Trophoblast cell (in vitro differentiated cells and primary cell): ENCODE data around the gene CTTN.

Source experiments
- DNase-seq, 2 donors: peaks; one replicate each; pipeline ENCODE4 v3.0.0-alpha.2; 2016
- H2AFZ ChIP-seq: 2 replicates; pipeline ENCODE4 v1.6.1; 2013; ENCODE audit warnings: low read length, moderate library complexity, mild to moderate bottlenecking; ENCODE audit not compliant: insufficient read depth, poor library complexity
- H2AK5ac ChIP-seq: 2 replicates; pipeline ENCODE4 v1.6.1; 2013; ENCODE audit warnings: mild to moderate bottlenecking, low read length
- H2BK120ac ChIP-seq: 2 replicates; pipeline ENCODE4 v1.6.1; 2013; ENCODE audit warnings: low read length, mild to moderate bottlenecking, moderate library complexity; ENCODE audit not compliant: insufficient read depth, poor library complexity
- H2BK12ac ChIP-seq: 2 replicates; pipeline ENCODE4 v1.6.1; 2013; ENCODE audit warnings: mild to moderate bottlenecking, low read length, moderate library complexity
- H2BK5ac ChIP-seq: 2 replicates; pipeline ENCODE4 v1.6.1; 2013; ENCODE audit warnings: low read length, low read depth, moderate library complexity, mild to moderate bottlenecking; ENCODE audit not compliant: poor library complexity
- H3K14ac ChIP-seq: 2 replicates; pipeline ENCODE4 v1.6.1; 2013; ENCODE audit warnings: mild to moderate bottlenecking, low read length
- H3K18ac ChIP-seq: 2 replicates; pipeline ENCODE4 v1.6.1; 2013; ENCODE audit warnings: mild to moderate bottlenecking, low read length
- H3K23ac ChIP-seq: 2 replicates; pipeline ENCODE4 v1.6.1; 2013; ENCODE audit warnings: low read length
- H3K27ac ChIP-seq: 2 replicates; pipeline ENCODE4 v1.5.1; 2013; ENCODE audit warnings: low read depth, mild to moderate bottlenecking, inconsistent platforms, low read length, moderate library complexity
- H3K27me3 ChIP-seq: 2 replicates; pipeline ENCODE4 v1.6.1; 2013; ENCODE audit warnings: inconsistent platforms, mild to moderate bottlenecking, low read length, moderate library complexity; ENCODE audit not compliant: insufficient read depth
- H3K36me3 ChIP-seq, 2 experiments: 1 replicate in 1 of 2; 2 replicates in 1 of 2; pipeline ENCODE4 v1.6.1; 2013; ENCODE audit warnings: low read length in 2 of 2, mild to moderate bottlenecking in 2 of 2, moderate library complexity in 1 of 2; ENCODE audit not compliant: insufficient read depth in 2 of 2, control insufficient read depth in 1 of 2
- H3K4ac ChIP-seq: 2 replicates; pipeline ENCODE4 v1.6.1; 2013; ENCODE audit warnings: low read depth, mild to moderate bottlenecking, low read length, moderate library complexity
- H3K4me1 ChIP-seq, 2 experiments: 1 replicate in 1 of 2; 2 replicates in 1 of 2; pipeline ENCODE4 v1.6.1; 2013; ENCODE audit warnings: low read length in 2 of 2, mild to moderate bottlenecking in 2 of 2, moderate library complexity in 1 of 2; ENCODE audit not compliant: insufficient read depth in 2 of 2, control insufficient read depth in 1 of 2
- H3K4me2 ChIP-seq: 2 replicates; pipeline ENCODE4 v1.6.1; 2013; ENCODE audit warnings: inconsistent platforms, mild to moderate bottlenecking, low read length, moderate library complexity
- H3K4me3 ChIP-seq: 2 replicates; pipeline ENCODE4 v1.5.1; 2013; ENCODE audit warnings: mild to moderate bottlenecking, low read depth, low read length, inconsistent platforms
- H3K79me1 ChIP-seq: one replicate; pipeline ENCODE4 v1.6.1; 2013; ENCODE audit warnings: low read length
- H3K79me2 ChIP-seq: 2 replicates; pipeline ENCODE4 v1.6.1; 2013; ENCODE audit warnings: low read length, mild to moderate bottlenecking; ENCODE audit not compliant: control insufficient read depth, insufficient read depth, poor library complexity
- H3K9ac ChIP-seq: 2 replicates; pipeline ENCODE4 v1.6.1; 2013; ENCODE audit warnings: mild to moderate bottlenecking, low read length
- H3K9me3 ChIP-seq: 2 replicates; pipeline ENCODE4 v1.6.1; 2013; ENCODE audit warnings: low read depth, mild to moderate bottlenecking, control low read depth, inconsistent platforms, low read length; ENCODE audit not compliant: insufficient read depth
- H4K12ac ChIP-seq: 2 replicates; pipeline ENCODE4 v1.6.1; 2013; ENCODE audit warnings: low read depth, mild to moderate bottlenecking, low read length, moderate library complexity
- H4K8ac ChIP-seq: 2 replicates; pipeline ENCODE4 v1.6.1; 2013; ENCODE audit warnings: low read depth, mild to moderate bottlenecking, low read length, moderate library complexity
- H4K91ac ChIP-seq: one replicate; pipeline ENCODE4 v1.6.1; 2013; ENCODE audit warnings: low read depth, mild to moderate bottlenecking, low read length, moderate library complexity
- WGBS: extraction: QIAGEN DNeasy Blood & Tissue Kit; methylation state at CpG from one replicate; pipeline ENCODE4 v1.1.7; 2013; ENCODE audit warnings: missing lambda C conversion rate; ENCODE audit not compliant: insufficient read length, insufficient coverage; ENCODE audit errors: extremely low coverage; 5-methylcytosine and 5-hydroxymethylcytosine counted together

CTTN gene

GRCh38 chr11:70413151-70413550, 14.8 kb downstream of the CTTN start:
- Histone ChIP-seq H3K14ac (no peak overlapping the region), H3K79me2 (no peaks in the 10 kb centered on the region), H2BK120ac (no peak overlapping the region), H3K36me3 (peaks cover 92 to 94% of the 10 kb centered on the region in 2 experiments), H3K27ac (no peak overlapping the region), H4K12ac (no peak overlapping the region), H3K9me3 (no peaks in the 10 kb centered on the region), H3K79me1 (no peaks in the 10 kb centered on the region), H4K91ac (no peak overlapping the region), H3K4me1 (no peaks in the 10 kb centered on the region), H2AFZ (no peak overlapping the region), H3K23ac (no peak overlapping the region), H3K9ac (no peak overlapping the region), H2AK5ac (no peak overlapping the region), H3K4me3 (no peak overlapping the region), H3K27me3 (no peaks in the 10 kb centered on the region), H2BK5ac (no peak overlapping the region), H3K18ac (no peak overlapping the region), H3K4me2 (no peak overlapping the region), H3K4ac (no peak overlapping the region), H4K8ac (no peak overlapping the region), H2BK12ac (no peak overlapping the region)
- WGBS = no CpG with 5 or more reads among the region's 10 CpGs
- no peak for DNase-seq

- no peak for DNase-seq
- Histone ChIP-seq H3K79me1 (no peaks in the 10 kb centered on the region), H3K4me3 (no peak overlapping the region), H2BK120ac (no peak overlapping the region), H3K9ac (no peak overlapping the region), H3K4ac (no peak overlapping the region), H3K23ac (no peak overlapping the region), H4K12ac (no peak overlapping the region), H4K8ac (no peak overlapping the region), H4K91ac (no peak overlapping the region), H3K36me3 (peaks cover 86 to 88% of the 10 kb centered on the region in 2 experiments), H3K4me2 (no peak overlapping the region), H3K18ac (no peak overlapping the region), H3K4me1 (no peaks in the 10 kb centered on the region), H3K27ac (no peak overlapping the region), H2AK5ac (no peak overlapping the region), H3K79me2 (no peaks in the 10 kb centered on the region), H3K9me3 (no peaks in the 10 kb centered on the region), H3K14ac (no peak overlapping the region), H2AFZ (no peak overlapping the region), H2BK12ac (no peak overlapping the region), H3K27me3 (no peaks in the 10 kb centered on the region), H2BK5ac (no peak overlapping the region)
- WGBS = no CpG with 5 or more reads among the region's 28 CpGs
Measured at GRCh38 chr11:70414341-70415100, 16.2 kb downstream of the CTTN start.

DNA sequence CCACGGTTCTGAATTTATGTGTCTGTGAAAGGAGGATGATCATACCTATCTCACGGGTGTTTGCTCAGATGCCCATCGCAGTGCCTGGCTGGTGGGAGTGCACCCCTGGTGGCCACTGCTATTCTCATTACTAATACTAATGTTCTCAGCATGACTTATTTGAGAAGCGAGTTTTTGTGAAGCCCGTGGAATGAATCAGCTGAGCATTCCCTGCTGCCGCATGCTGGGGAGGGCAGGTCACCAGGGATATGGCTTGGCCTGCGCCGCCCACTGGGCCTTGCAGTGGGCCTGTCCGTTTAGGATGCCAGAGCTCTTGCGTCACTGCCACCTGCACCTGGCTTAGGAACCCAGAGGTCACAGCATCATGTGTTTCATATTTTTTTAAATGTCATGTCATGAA, 16.9 kb downstream of the CTTN start:
- no peak overlapping the region for H3K4ac ChIP-seq
- no peak overlapping the region for H2AFZ ChIP-seq
- no peaks in the 10 kb centered on the region for H3K27me3 ChIP-seq
- no peak overlapping the region for H3K9ac ChIP-seq
- peak; percentile 96 for DNase-seq
- no peaks in the 10 kb centered on the region for H3K79me1 ChIP-seq
- no peak overlapping the region for H2BK120ac ChIP-seq
- no peak overlapping the region for H3K23ac ChIP-seq
- no peak overlapping the region for H2BK12ac ChIP-seq
- H3K14ac ChIP-seq = no peak overlapping the region
- H2AK5ac ChIP-seq = no peak overlapping the region
- no peaks in the 10 kb centered on the region for H3K9me3 ChIP-seq
- H3K36me3 ChIP-seq = peaks cover 85 to 88% of the 10 kb centered on the region in 2 experiments
- H4K12ac ChIP-seq = no peak overlapping the region
- no peak overlapping the region for H3K27ac ChIP-seq
- no peaks in the 10 kb centered on the region for H3K79me2 ChIP-seq
- H3K4me2 ChIP-seq = no peak overlapping the region
- H2BK5ac ChIP-seq = no peak overlapping the region
- no peak overlapping the region for H3K18ac ChIP-seq
- H4K91ac ChIP-seq = no peak overlapping the region
- no peak overlapping the region for H4K8ac ChIP-seq
- no CpG with 5 or more reads among the region's 10 CpGs for WGBS
- no peaks in the 10 kb centered on the region for H3K4me1 ChIP-seq
- H3K4me3 ChIP-seq = no peak overlapping the region

DNA sequence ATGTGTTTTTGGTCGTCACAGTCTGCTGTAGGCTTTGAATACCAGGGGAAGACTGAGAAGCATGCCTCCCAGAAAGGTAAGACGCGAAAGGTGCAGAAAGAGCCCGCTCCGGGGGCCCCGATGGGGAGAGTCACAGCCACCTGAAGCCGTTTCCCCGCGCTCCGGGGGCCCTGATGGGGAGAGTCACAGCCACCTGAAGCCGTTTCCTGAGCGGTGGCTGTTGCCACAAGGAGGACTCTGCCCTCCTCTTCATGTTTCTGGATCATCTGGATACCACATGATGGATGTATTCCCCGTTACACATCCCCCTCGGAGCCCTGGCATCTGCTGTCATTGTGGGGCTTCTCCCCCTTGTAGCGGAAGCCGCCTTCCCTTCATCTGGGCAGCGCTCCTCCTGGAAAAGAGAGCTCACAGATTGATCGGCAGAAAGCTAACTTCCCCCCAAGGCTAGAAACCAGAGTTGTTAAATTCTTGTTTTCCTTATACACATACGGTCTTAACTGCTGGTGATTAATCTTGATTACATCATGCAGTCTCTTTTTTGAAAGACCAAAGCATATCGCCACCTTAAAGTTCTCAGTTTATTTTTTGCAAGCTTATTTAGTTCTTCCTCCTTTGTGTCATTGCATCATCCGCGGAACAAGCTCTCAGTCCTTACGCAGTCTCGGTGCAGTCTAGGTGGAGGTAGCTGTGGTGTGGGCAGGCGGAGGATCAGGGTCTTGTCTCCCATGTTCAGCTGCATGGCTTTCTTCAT, 17.5 kb downstream of the CTTN start:
- Histone ChIP-seq H3K4me2 (no peak overlapping the region), H4K91ac (no peak overlapping the region), H2BK12ac (no peak overlapping the region), H3K27ac (no peak overlapping the region), H3K18ac (no peak overlapping the region), H3K14ac (no peak overlapping the region), H3K4ac (no peak overlapping the region), H2AK5ac (no peak overlapping the region), H3K79me1 (no peaks in the 10 kb centered on the region), H3K9me3 (no peaks in the 10 kb centered on the region), H3K4me3 (no peak overlapping the region), H3K4me1 (no peaks in the 10 kb centered on the region), H3K36me3 (peaks cover 85 to 88% of the 10 kb centered on the region in 2 experiments), H3K79me2 (no peaks in the 10 kb centered on the region), H3K27me3 (no peaks in the 10 kb centered on the region), H4K12ac (no peak overlapping the region), H2BK120ac (no peak overlapping the region), H4K8ac (no peak overlapping the region), H2BK5ac (no peak overlapping the region), H3K9ac (no peak overlapping the region), H3K23ac (no peak overlapping the region), H2AFZ (no peak overlapping the region)
- no CpG with 5 or more reads among the region's 25 CpGs for WGBS
- DNase-seq = no peak
